Panc1 (cell line): Measurements from ENCODE around the gene C11orf21. TPM values are rescaled to one million over a fixed set of nuclear protein-coding genes. Genes with fewer than 3 reads are reported as not detected.

Experiments
- ATAC-seq: fragments of 200-7000 bp; cut with Tn5 transposase; 2 replicates; pipeline ENCODE4 v1.9.1; 2020; ENCODE audit warnings: mild to moderate bottlenecking, moderate library complexity
- BruUV-seq: library from RNA; stranded (reverse); fragments of 400-500 nt; replicated peaks from 2 replicates; lab custom pipeline; 2021; lab: Mats Ljungman, UMichigan
- CTCF ChIA-PET: fragments of 300-600 bp; sonication (Branson Sonifier 250); formaldehyde crosslinking; loops from one replicate; lab custom pipeline; 2022; ENCODE audit warnings: antibody characterized with exemption; lab: Charles Lee
- POLR2A ChIA-PET: fragments of 300-600 bp; sonication (Branson Sonifier 250); formaldehyde crosslinking; loops from one replicate; lab custom pipeline; 2022; ENCODE audit warnings: antibody characterized with exemption; lab: Charles Lee
- DNase-seq: peaks from one replicate; pipeline ENCODE4 v3.0.0-alpha.2; 2010; ENCODE audit warnings: low read depth, low spot score
- H3K27ac ChIP-seq: 2 replicates; pipeline ENCODE4 v1.5.1; 2011; ENCODE audit warnings: mild to moderate bottlenecking, low read length, inconsistent platforms
- H3K27me3 ChIP-seq: fragments of 200-500 bp; sonication (Bioruptor generic); 2 replicates; pipeline ENCODE4 v1.6.0; 2014; ENCODE audit warnings: low read length, inconsistent platforms; ENCODE audit not compliant: control insufficient read depth, insufficient read depth
- H3K36me3 ChIP-seq: fragments of 200-500 bp; sonication (Bioruptor generic); 2 replicates; pipeline ENCODE4 v1.5.1; 2014; ENCODE audit warnings: inconsistent platforms, mild to moderate bottlenecking, low read length, moderate library complexity; ENCODE audit not compliant: control insufficient read depth, insufficient read depth
- H3K4me1 ChIP-seq: 2 replicates; pipeline ENCODE4 v1.5.1; 2011; ENCODE audit warnings: inconsistent platforms, mild to moderate bottlenecking, low read length, moderate library complexity; ENCODE audit not compliant: control insufficient read depth, insufficient read depth
- H3K4me3 ChIP-seq, 2 experiments: 2 replicates each; pipeline ENCODE4 v1.5.1; 2011 to 2012; ENCODE audit warnings: low read depth in 2 of 2, low read length in 2 of 2, mild to moderate bottlenecking in 2 of 2, inconsistent platforms in 1 of 2, moderate library complexity in 1 of 2
- H3K9me3 ChIP-seq: fragments of 200-500 bp; sonication (Bioruptor generic); 2 replicates; pipeline ENCODE4 v1.5.1; 2014; ENCODE audit warnings: low read depth, mild to moderate bottlenecking, inconsistent platforms, low read length, moderate library complexity; ENCODE audit not compliant: control insufficient read depth, insufficient read depth
- CTCF ChIP-seq: fragments of 450-650 bp; IDR thresholded peaks from 2 replicates; pipeline ENCODE4 v1.5.1; 2017; ENCODE audit warnings: mild to moderate bottlenecking
- POLR2AphosphoS5 ChIP-seq: IDR thresholded peaks from 2 replicates; pipeline ENCODE4 v1.6.1; 2012; ENCODE audit warnings: mild to moderate bottlenecking, low read depth, low read length, moderate library complexity
- REST ChIP-seq, 2 experiments: IDR thresholded peaks; 2 replicates each; pipeline ENCODE4 v1.6.1; 2011 to 2012; ENCODE audit warnings: low read depth in 2 of 2, control low read depth in 1 of 2, low read length in 1 of 2, mild to moderate bottlenecking in 1 of 2, moderate library complexity in 1 of 2; ENCODE audit not compliant: insufficient read depth in 1 of 2
- SIN3A ChIP-seq: IDR thresholded peaks from 2 replicates; pipeline ENCODE4 v1.6.1; 2012; ENCODE audit warnings: low read depth, mild to moderate bottlenecking, low read length, moderate library complexity, borderline replicate concordance; ENCODE audit not compliant: insufficient read depth
- TCF7L2 ChIP-seq: IDR thresholded peaks from 2 replicates; pipeline ENCODE4 v1.6.1; 2011; ENCODE audit warnings: mild to moderate bottlenecking, low read depth, low read length, inconsistent platforms
- in situ Hi-C: cut with HindIII; loops from 2 replicates; pipeline ENCODE4 v1.10.0; 2016; ENCODE audit warnings: low sequenced_read_pairs, low pct_unique_long_range_greater_than_20kb
- intact Hi-C: fragments of 100-400 bp; cut with micrococcal nuclease; formaldehyde crosslinking; loops from one replicate; pipeline ENCODE4 v1.10.0; 2022; ENCODE audit not compliant: unreplicated experiment
- total RNA-seq: library from RNA; stranded (reverse); gene quantifications from one replicate; pipeline ENCODE4 v1.2.1, GENCODE V29; 2021; ENCODE audit not compliant: unreplicated experiment

The C11orf21 gene
- total RNA-seq, 1 experiment from 2014 or later, result 0.31 TPM

GRCh38 chr11:2310073-2310785, 8.5 kb upstream of the C11orf21 start:
- Histone ChIP-seq H3K27ac (no peak overlapping the region), H3K4me3 (no peak overlapping the region), H3K4me1 (peaks cover 16% of the 10 kb centered on the region), H3K9me3 (no peaks in the 10 kb centered on the region), H3K27me3 (no peaks in the 10 kb centered on the region), H3K36me3 (no peaks in the 10 kb centered on the region)
- no peak for TF ChIP-seq REST (IDR thresholded peaks at IDR 0.05; ENCODE audit: insufficient read depth in 1 of 2, low read depth in 2 of 2, low read length in 1 of 2)
- TF ChIP-seq POLR2AphosphoS5, result no peak
- TF ChIP-seq TCF7L2, result no peak
- TF ChIP-seq CTCF, result no peak
- no peak for TF ChIP-seq SIN3A
- CTCF ChIA-PET, result interaction anchor here (1.0 kb wide), 1 partner anchor 91 kb away, joined by 3 read pairs; the partner anchor contains the start of gene TSSC4
- no TSS peak for BruUV-seq
- intact Hi-C loops (loop anchor here (10.0 kb wide), 1 partner anchor 215 kb away; no protein-coding TSS in a partner anchor), in situ Hi-C loops (no loop called here)
- POLR2A ChIA-PET, result interaction anchor here (0.7 kb wide), 1 partner anchor 588 kb away, joined by 3 read pairs; no protein-coding TSS in a partner anchor
- DNase-seq, result no peak
- no peak for ATAC-seq

GRCh38 chr11:2309251-2310072, 7.7 kb upstream of the C11orf21 start:
- no peak for TF ChIP-seq TCF7L2
- no TSS peak for BruUV-seq
- no peak overlapping the region for H3K4me3 ChIP-seq
- H3K4me1 ChIP-seq, result peaks cover 11% of the 10 kb centered on the region
- no peak for ATAC-seq
- intact Hi-C loops (loop anchor here (10.0 kb wide), 1 partner anchor 215 kb away; no protein-coding TSS in a partner anchor), in situ Hi-C loops (no loop called here)
- ChIA-PET CTCF (interaction anchor here (0.6 to 1.4 kb wide), 2 partner anchors 110 to 222 kb away, joined by 3 to 4 read pairs; no protein-coding TSS in a partner anchor), POLR2A (interaction anchor here (0.7 kb wide), 1 partner anchor 589 kb away, joined by 3 read pairs; no protein-coding TSS in a partner anchor)
- no peaks in the 10 kb centered on the region for H3K9me3 ChIP-seq
- DNase-seq, result no peak
- H3K27me3 ChIP-seq, result no peaks in the 10 kb centered on the region
- no peaks in the 10 kb centered on the region for H3K36me3 ChIP-seq
- no peak overlapping the region for H3K27ac ChIP-seq
